T-helper 1 cell (primary cell): Measurements from ENCODE around the gene POM121.
"Not testable (repeated sequence)": the region's sequence is repeated elsewhere in the genome, so short reads cannot be mapped to it uniquely, and the experiment has no call there.

ENCODE experiments used
- DNase-seq, 5 donors: peaks; one replicate each; pipeline ENCODE4 v3.0.0-alpha.2; 2012 to 2020

The POM121 gene

GRCh38 chr7:72949686-72950085 is 24.8 kb downstream of the POM121 start:
- DNase-seq, result not testable (repeated sequence)

- DNase-seq, result not testable (repeated sequence)
Measured at GRCh38 chr7:72950432-72950831, 25.5 kb downstream of the POM121 start.

GRCh38 chr7:72953901-72954562 is 29.1 kb downstream of the POM121 start:
- not testable (repeated sequence) for DNase-seq

GRCh38 chr7:72954563-72955198 is 29.8 kb downstream of the POM121 start:
- peak in 1 of 5 donors; percentile 14 for DNase-seq

- DNase-seq, result not testable (repeated sequence)
Measured at GRCh38 chr7:72960029-72960428, 35.1 kb downstream of the POM121 start.

GRCh38 chr7:72960626-72961345 is 35.9 kb downstream of the POM121 start:
- not testable (repeated sequence) for DNase-seq

- not testable (repeated sequence) for DNase-seq
Measured at GRCh38 chr7:72961346-72961650, 36.4 kb downstream of the POM121 start.

- not testable (repeated sequence) for DNase-seq
Measured at GRCh38 chr7:72963056-72963455, 38.2 kb downstream of the POM121 start.

GRCh38 chr7:72965186-72965975 is 40.5 kb downstream of the POM121 start:
- DNase-seq, result not testable (repeated sequence)

GRCh38 chr7:72966892-72967291 is 42.0 kb downstream of the POM121 start:
- not testable (repeated sequence) for DNase-seq

- not testable (repeated sequence) for DNase-seq
Measured at GRCh38 chr7:72968980-72969516, 44.2 kb downstream of the POM121 start, which contains the start of gene TRIM74. Gene TRIM74 (minus strand): TSS chr7:72969466. CDS start chr7:72966157, 3,309 bp downstream.

GRCh38 chr7:72969688-72970087 is 44.8 kb downstream of the POM121 start:
- DNase-seq, result not testable (repeated sequence)

GRCh38 chr7:72971505-72971904 is 46.6 kb downstream of the POM121 start:
- DNase-seq, result not testable (repeated sequence)

- DNase-seq, result not testable (repeated sequence)
Measured at GRCh38 chr7:72974781-72975180, 49.9 kb downstream of the POM121 start.

- DNase-seq, result not testable (repeated sequence)
Measured at GRCh38 chr7:72975656-72976286, 50.9 kb downstream of the POM121 start.

- DNase-seq, result not testable (repeated sequence)
Measured at GRCh38 chr7:72976434-72976833, 51.5 kb downstream of the POM121 start.

- not testable (repeated sequence) for DNase-seq
Measured at GRCh38 chr7:72980382-72980781, 55.5 kb downstream of the POM121 start.

GRCh38 chr7:72982084-72982483 is 57.2 kb downstream of the POM121 start:
- not testable (repeated sequence) for DNase-seq

GRCh38 chr7:72990146-72990913 is 65.4 kb downstream of the POM121 start:
- DNase-seq, result not testable (repeated sequence)

- not testable (repeated sequence) for DNase-seq
Measured at GRCh38 chr7:72995484-72995883, 70.6 kb downstream of the POM121 start.

GRCh38 chr7:72997447-72997846 is 72.6 kb downstream of the POM121 start:
- DNase-seq, result not testable (repeated sequence)
